Measurements from ENCODE around the gene BRPF1.

Gene BRPF1

GRCh38 chr3:9730657-9731205, 804 bp upstream of the BRPF1 start:
- no peak for TF ChIP-seq CTCF (IDR thresholded peaks at IDR 0.05; ENCODE audit: low read length, missing control alignments)
- DNase-seq (ENCODE audit: low read depth) = peak; percentile 38
- peak overlapping the region; percentile 69 for H3K4me3 ChIP-seq (replicated peaks; ENCODE audit: low read depth, low read length)

DNA sequence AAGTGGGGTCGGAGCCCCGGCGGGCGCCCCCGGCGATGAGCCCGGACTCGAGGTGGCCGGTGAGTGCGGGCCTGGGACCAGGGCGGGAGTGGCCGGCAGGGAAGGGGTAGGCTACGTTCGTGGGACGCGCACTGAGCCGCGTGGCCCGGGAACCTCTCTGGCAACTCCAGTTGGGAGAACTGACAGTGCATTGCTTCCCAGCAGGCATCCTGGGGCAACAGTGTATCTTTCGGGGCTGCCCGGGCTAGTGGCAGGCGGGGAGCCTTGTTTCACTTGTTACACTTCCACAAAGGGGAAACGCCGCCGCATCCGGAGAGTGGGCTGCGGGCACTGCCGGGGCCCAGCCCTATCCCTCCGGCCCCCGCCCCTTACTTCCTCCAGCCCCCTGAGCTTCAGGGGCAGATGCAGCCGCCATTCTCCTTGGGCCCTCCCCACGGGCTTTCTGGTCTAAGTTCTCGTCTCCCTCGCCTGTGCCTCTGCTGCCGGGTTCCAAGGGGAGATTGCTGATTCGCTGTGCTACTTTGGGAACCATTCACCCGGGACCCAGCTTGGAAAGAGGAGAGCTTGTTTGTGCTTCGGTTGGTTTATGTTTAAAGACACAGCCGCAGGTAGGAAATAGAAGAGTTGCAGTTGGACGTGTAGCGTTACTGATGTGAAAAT, 675 bp downstream of the BRPF1 start:
- no peak for TF ChIP-seq CTCF (IDR thresholded peaks at IDR 0.05; ENCODE audit: low read length, missing control alignments)
- DNase-seq (ENCODE audit: low read depth) = no peak
- peak overlapping the region; percentile 85 for H3K4me3 ChIP-seq (replicated peaks; ENCODE audit: low read depth, low read length)

GRCh38 chr3:9732740-9733115, 1.2 kb downstream of the BRPF1 start:
- peak overlapping the region; percentile 85 for H3K4me3 ChIP-seq (replicated peaks; ENCODE audit: low read depth, low read length)
- DNase-seq (ENCODE audit: low read depth) = no peak
- no peak for TF ChIP-seq CTCF (IDR thresholded peaks at IDR 0.05; ENCODE audit: low read length, missing control alignments)

- DNase-seq (ENCODE audit: low read depth) = no peak
- H3K4me3 ChIP-seq (replicated peaks; ENCODE audit: low read depth, low read length) = no peak overlapping the region
- no peak for TF ChIP-seq CTCF (IDR thresholded peaks at IDR 0.05; ENCODE audit: low read length, missing control alignments)
Measured at GRCh38 chr3:9736831-9737230, 5.3 kb downstream of the BRPF1 start.

DNA sequence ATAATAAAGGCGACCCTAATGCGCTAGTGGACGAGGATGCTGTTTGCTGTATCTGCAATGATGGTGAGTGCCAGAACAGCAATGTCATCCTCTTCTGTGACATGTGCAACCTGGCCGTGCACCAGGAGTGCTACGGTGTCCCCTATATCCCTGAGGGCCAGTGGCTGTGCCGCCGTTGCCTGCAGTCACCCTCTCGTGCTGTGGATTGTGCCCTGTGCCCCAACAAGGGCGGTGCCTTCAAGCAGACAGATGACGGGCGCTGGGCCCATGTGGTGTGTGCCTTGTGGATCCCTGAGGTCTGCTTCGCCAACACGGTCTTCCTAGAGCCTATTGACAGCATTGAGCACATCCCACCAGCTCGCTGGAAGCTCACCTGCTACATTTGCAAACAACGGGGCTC, 7.6 kb downstream of the BRPF1 start:
- TF ChIP-seq CTCF (IDR thresholded peaks at IDR 0.05; ENCODE audit: low read length, missing control alignments) = no peak
- no peak overlapping the region for H3K4me3 ChIP-seq (replicated peaks; ENCODE audit: low read depth, low read length)
- DNase-seq (ENCODE audit: low read depth) = no peak

DNA sequence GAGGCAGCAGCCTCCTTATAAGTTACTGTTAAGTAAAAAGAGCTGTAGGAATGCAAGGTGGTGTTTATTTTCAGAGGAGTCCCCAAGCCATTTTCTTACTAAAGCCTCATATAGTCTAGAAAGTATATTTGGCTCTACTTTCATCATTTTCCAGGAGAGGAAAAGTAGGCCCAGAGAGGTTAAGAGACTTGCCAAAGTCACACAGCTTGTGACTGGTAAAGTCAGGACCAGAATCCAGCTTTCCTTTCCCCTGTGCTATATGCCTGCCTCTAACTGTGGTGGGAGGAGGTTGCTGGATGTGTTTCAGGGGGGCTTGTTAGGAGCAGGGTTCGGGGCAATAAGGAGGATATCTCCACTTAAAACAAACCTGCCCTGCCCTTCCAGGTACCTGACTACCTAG, 11.0 kb downstream of the BRPF1 start:
- TF ChIP-seq CTCF (IDR thresholded peaks at IDR 0.05; ENCODE audit: low read length, missing control alignments) = no peak
- DNase-seq (ENCODE audit: low read depth) = no peak
- H3K4me3 ChIP-seq (replicated peaks; ENCODE audit: low read depth, low read length) = no peak overlapping the region

- H3K4me3 ChIP-seq (replicated peaks; ENCODE audit: low read depth, low read length) = no peak overlapping the region
- no peak for DNase-seq (ENCODE audit: low read depth)
- TF ChIP-seq CTCF (IDR thresholded peaks at IDR 0.05; ENCODE audit: low read length, missing control alignments) = no peak
Measured at GRCh38 chr3:9743548-9743947, 12.0 kb downstream of the BRPF1 start.
